Panc1 (cell line): ENCODE results near the gene POLR1B.

Source experiments
- CTCF ChIP-seq: fragments of 450-650 bp; IDR thresholded peaks from 2 replicates; pipeline ENCODE4 v1.5.1; 2017; ENCODE audit warnings: mild to moderate bottlenecking
- POLR2AphosphoS5 ChIP-seq: IDR thresholded peaks from 2 replicates; pipeline ENCODE4 v1.6.1; 2012; ENCODE audit warnings: mild to moderate bottlenecking, low read depth, low read length, moderate library complexity
- REST ChIP-seq, 2 experiments: IDR thresholded peaks; 2 replicates each; pipeline ENCODE4 v1.6.1; 2011 to 2012; ENCODE audit warnings: low read depth in 2 of 2, control low read depth in 1 of 2, low read length in 1 of 2, mild to moderate bottlenecking in 1 of 2, moderate library complexity in 1 of 2; ENCODE audit not compliant: insufficient read depth in 1 of 2

DNA sequence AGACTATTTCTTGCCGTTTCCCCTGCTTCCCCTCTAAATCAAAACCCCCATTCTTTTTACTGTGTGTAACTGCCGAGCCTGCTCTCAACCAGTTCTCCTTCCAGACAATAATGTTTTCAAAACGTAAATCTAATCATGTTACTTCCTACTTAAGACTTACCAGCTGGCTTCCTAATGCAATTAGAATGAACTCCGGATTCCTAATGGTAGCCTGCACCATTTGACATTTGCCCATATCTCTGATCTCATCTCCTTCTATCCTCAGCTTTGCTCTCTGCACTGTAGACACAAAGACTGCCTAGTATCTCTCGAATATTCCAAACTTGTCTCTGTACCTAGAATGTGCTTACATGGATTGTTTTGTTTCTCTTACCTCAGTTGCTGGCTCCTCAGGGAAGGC is 47.4 kb upstream of the POLR1B start:
- TF ChIP-seq REST (IDR thresholded peaks at IDR 0.05; ENCODE audit: insufficient read depth in 1 of 2, low read depth in 2 of 2, low read length in 1 of 2) = no peak
- TF ChIP-seq CTCF = no peak
- TF ChIP-seq POLR2AphosphoS5 = no peak
